Measurements from ENCODE around the gene STEAP2. TPM values are rescaled to one million over a fixed set of nuclear protein-coding genes. Genes with fewer than 3 reads are reported as not detected.

The STEAP2 gene
- total RNA-seq, 1 experiment from 2014 or later, result 10.1 TPM

GRCh38 chr7:90229682-90230081, 18.1 kb downstream of the STEAP2 start:
- BruUV-seq (replicated peaks), result no TSS peak
- H3K27ac ChIP-seq, result no peak overlapping the region
- no peak overlapping the region for H3K4me2 ChIP-seq
- ChIA-PET POLR2A (ENCODE audit: unreplicated experiment) (no interaction called here), CTCF (no interaction called here)
- no peaks in the 10 kb centered on the region for H3K79me2 ChIP-seq (ENCODE audit: low read depth)
- no peaks in the 10 kb centered on the region for H3K9me2 ChIP-seq (ENCODE audit: insufficient read depth)
- H3K27me3 ChIP-seq (ENCODE audit: insufficient read depth, low read depth), result no peaks in the 10 kb centered on the region
- no peak overlapping the region for H3K4me3 ChIP-seq
- H3K9me3 ChIP-seq (ENCODE audit: insufficient read depth, low read depth), result no peaks in the 10 kb centered on the region
- H3F3A ChIP-seq (ENCODE audit: insufficient read depth, low read depth), result no peaks in the 10 kb centered on the region
- H4K20me1 ChIP-seq (ENCODE audit: insufficient read depth), result no peaks in the 10 kb centered on the region
- H3K4me1 ChIP-seq (replicated peaks; ENCODE audit: insufficient read depth), result no peaks in the 10 kb centered on the region
- H3K36me3 ChIP-seq (ENCODE audit: low read depth), result no peaks in the 10 kb centered on the region
- TF ChIP-seq EZH2 (IDR thresholded peaks at IDR 0.05; ENCODE audit: low read depth), result no peak
- no peak for TF ChIP-seq CTCF (conservative IDR thresholded peaks at IDR 0.05)
- intact Hi-C loops (cut with micrococcal nuclease; ENCODE audit: unreplicated experiment), result no loop called here
- H2AFZ ChIP-seq, result no peak overlapping the region
- DNase-seq, result no peak

- CTCF ChIA-PET, result no interaction called here
- no peak overlapping the region for H2AFZ ChIP-seq
- intact Hi-C loops (cut with micrococcal nuclease; ENCODE audit: unreplicated experiment), result no loop called here
Observed at GRCh38 chr7:90230834-90231233, 19.3 kb downstream of the STEAP2 start.

GRCh38 chr7:90231304-90231703, 19.8 kb downstream of the STEAP2 start:
- no peak for DNase-seq
- Histone ChIP-seq H3K4me1 (replicated peaks; ENCODE audit: insufficient read depth) (no peaks in the 10 kb centered on the region), H3K9me3 (ENCODE audit: insufficient read depth, low read depth) (no peaks in the 10 kb centered on the region), H3K4me2 (no peak overlapping the region), H3K4me3 (no peak overlapping the region), H3K9me2 (ENCODE audit: insufficient read depth) (no peaks in the 10 kb centered on the region), H3K27ac (no peak overlapping the region), H3K27me3 (ENCODE audit: insufficient read depth, low read depth) (no peaks in the 10 kb centered on the region), H4K20me1 (ENCODE audit: insufficient read depth) (no peaks in the 10 kb centered on the region), H3K36me3 (ENCODE audit: low read depth) (no peaks in the 10 kb centered on the region), H3F3A (ENCODE audit: insufficient read depth, low read depth) (no peaks in the 10 kb centered on the region), H2AFZ (no peak overlapping the region), H3K79me2 (ENCODE audit: low read depth) (no peaks in the 10 kb centered on the region)
- ChIA-PET POLR2A (ENCODE audit: unreplicated experiment) (no interaction called here), CTCF (no interaction called here)
- TF ChIP-seq EZH2 (IDR thresholded peaks at IDR 0.05; ENCODE audit: low read depth) (no peak), CTCF (conservative IDR thresholded peaks at IDR 0.05) (no peak)
- intact Hi-C loops (cut with micrococcal nuclease; ENCODE audit: unreplicated experiment), result no loop called here
- no TSS peak for BruUV-seq (replicated peaks)

More at GRCh38 chr7:90230834-90231233, 19.3 kb downstream of the STEAP2 start:
- H3K9me3 ChIP-seq (ENCODE audit: insufficient read depth, low read depth), result no peaks in the 10 kb centered on the region
- no peak for DNase-seq
- no peaks in the 10 kb centered on the region for H3F3A ChIP-seq (ENCODE audit: insufficient read depth, low read depth)
- no peaks in the 10 kb centered on the region for H4K20me1 ChIP-seq (ENCODE audit: insufficient read depth)
- H3K27ac ChIP-seq, result no peak overlapping the region
- H3K9me2 ChIP-seq (ENCODE audit: insufficient read depth), result no peaks in the 10 kb centered on the region
- H3K4me1 ChIP-seq (replicated peaks; ENCODE audit: insufficient read depth), result no peaks in the 10 kb centered on the region
- BruUV-seq (replicated peaks), result no TSS peak
- no peaks in the 10 kb centered on the region for H3K27me3 ChIP-seq (ENCODE audit: insufficient read depth, low read depth)
- POLR2A ChIA-PET (ENCODE audit: unreplicated experiment), result no interaction called here
- no peaks in the 10 kb centered on the region for H3K36me3 ChIP-seq (ENCODE audit: low read depth)
- no peak overlapping the region for H3K4me3 ChIP-seq
- no peaks in the 10 kb centered on the region for H3K79me2 ChIP-seq (ENCODE audit: low read depth)
- TF ChIP-seq CTCF (conservative IDR thresholded peaks at IDR 0.05) (no peak), EZH2 (IDR thresholded peaks at IDR 0.05; ENCODE audit: low read depth) (no peak)
- no peak overlapping the region for H3K4me2 ChIP-seq

Measured in PC-9 (cell line).